IMR-90 (cell line): ENCODE measurements around the gene SOX30. TPM values are rescaled to one million over a fixed set of nuclear protein-coding genes. Genes with fewer than 3 reads are reported as not detected.

Source experiments
- ATAC-seq: fragments of 200-7000 bp; cut with Tn5 transposase; 2 replicates; pipeline ENCODE4 v1.9.1; 2020; ENCODE audit warnings: low read depth, mild to moderate bottlenecking, moderate library complexity
- BruUV-seq: library from RNA; stranded (reverse); fragments of 400-500 nt; replicated peaks from 2 replicates; lab custom pipeline; 2021; lab: Mats Ljungman, UMichigan
- CTCF ChIA-PET: fragments of 300-600 bp; formaldehyde crosslinking; extraction: SDS; loops from one replicate; lab custom pipeline; 2021; ENCODE audit warnings: antibody characterized with exemption; lab: Yijun Ruan, JAX
- POLR2A ChIA-PET: fragments of 300-600 bp; sonication (Branson Sonifier 250); formaldehyde crosslinking; loops from one replicate; lab custom pipeline; 2022; ENCODE audit warnings: antibody characterized with exemption; ENCODE audit not compliant: unreplicated experiment; lab: Charles Lee
- DNase-seq: peaks from one replicate; pipeline ENCODE4 v3.0.0; 2013
- H2AFZ ChIP-seq: replicated peaks from 2 replicates; pipeline ENCODE3; 2013; ENCODE audit warnings: low read length, mild to moderate bottlenecking; ENCODE audit not compliant: poor library complexity
- H2AK5ac ChIP-seq: 2 replicates; pipeline ENCODE4 v1.6.1; 2013; ENCODE audit warnings: low read depth, low read length, inconsistent platforms
- H2AK9ac ChIP-seq: replicated peaks from 2 replicates; pipeline ENCODE3; 2013; ENCODE audit warnings: mild to moderate bottlenecking, low read depth, low read length, moderate library complexity; ENCODE audit not compliant: poor library complexity
- H2BK120ac ChIP-seq: 2 replicates; pipeline ENCODE4 v1.6.1; 2013; ENCODE audit warnings: low read depth, low read length, inconsistent platforms
- H2BK15ac ChIP-seq: 3 replicates; pipeline ENCODE4 v1.6.1; 2013; ENCODE audit warnings: low read depth, low read length, inconsistent platforms
- H2BK20ac ChIP-seq: 2 replicates; pipeline ENCODE4 v1.6.1; 2013; ENCODE audit warnings: low read depth, mild to moderate bottlenecking, inconsistent platforms, low read length, moderate library complexity
- H2BK5ac ChIP-seq: 2 replicates; pipeline ENCODE4 v1.6.1; 2013; ENCODE audit warnings: mild to moderate bottlenecking, low read depth, low read length, inconsistent platforms; ENCODE audit not compliant: poor library complexity, severe bottlenecking
- H3K14ac ChIP-seq: replicated peaks from 2 replicates; pipeline ENCODE4 v1.6.1; 2013; ENCODE audit warnings: low read depth, low read length, inconsistent platforms
- H3K18ac ChIP-seq: 2 replicates; pipeline ENCODE4 v1.6.1; 2013; ENCODE audit warnings: low read depth, low read length, control low read depth
- H3K23ac ChIP-seq: 2 replicates; pipeline ENCODE4 v1.6.1; 2013; ENCODE audit warnings: low read depth, low read length, inconsistent platforms
- H3K27ac ChIP-seq: 2 replicates; pipeline ENCODE4 v1.5.1; 2013; ENCODE audit warnings: mild to moderate bottlenecking, control low read depth, low read length; ENCODE audit not compliant: insufficient read depth
- H3K27me3 ChIP-seq: 2 replicates; pipeline ENCODE4 v1.6.1; 2013; ENCODE audit warnings: low read length; ENCODE audit not compliant: control insufficient read depth, insufficient read depth
- H3K36me3 ChIP-seq: 2 replicates; pipeline ENCODE4 v1.6.1; 2013; ENCODE audit warnings: low read length, mixed read lengths; ENCODE audit not compliant: control insufficient read depth, insufficient read depth
- H3K4ac ChIP-seq: 2 replicates; pipeline ENCODE4 v1.6.1; 2013; ENCODE audit warnings: low read depth, low read length, inconsistent platforms
- H3K4me1 ChIP-seq: 2 replicates; pipeline ENCODE4 v1.6.1; 2013; ENCODE audit warnings: low read length, mixed read lengths; ENCODE audit not compliant: control insufficient read depth, insufficient read depth
- H3K4me2 ChIP-seq: 2 replicates; pipeline ENCODE4 v1.6.1; 2013; ENCODE audit warnings: low read depth, mild to moderate bottlenecking, control low read depth, low read length, moderate library complexity
- H3K4me3 ChIP-seq: 2 replicates; pipeline ENCODE4 v1.5.1; 2013; ENCODE audit warnings: low read depth, mild to moderate bottlenecking, control low read depth, low read length, moderate library complexity; ENCODE audit not compliant: insufficient read depth
- H3K56ac ChIP-seq: 2 replicates; pipeline ENCODE4 v1.6.1; 2013; ENCODE audit warnings: low read length, inconsistent platforms; ENCODE audit not compliant: insufficient read depth; ENCODE audit errors: extremely low read depth
- H3K79me1 ChIP-seq, 2 experiments: 2 replicates each; pipeline ENCODE4 v1.6.1; 2013; ENCODE audit warnings: low read length in 2 of 2, inconsistent platforms in 1 of 2, low read depth in 1 of 2
- H3K9ac ChIP-seq: 2 replicates; pipeline ENCODE4 v1.6.1; 2013; ENCODE audit warnings: low read depth, low read length, control low read depth
- H3K9me1 ChIP-seq: 2 replicates; pipeline ENCODE4 v1.6.1; 2013; ENCODE audit warnings: low read length, inconsistent platforms; ENCODE audit not compliant: insufficient read depth
- H3K9me3 ChIP-seq: 2 replicates; pipeline ENCODE4 v1.6.1; 2013; ENCODE audit warnings: low read length; ENCODE audit not compliant: control insufficient read depth, insufficient read depth
- H4K20me1 ChIP-seq: 2 replicates; pipeline ENCODE4 v1.6.1; 2013; ENCODE audit warnings: low read length, inconsistent platforms; ENCODE audit not compliant: insufficient read depth
- H4K5ac ChIP-seq: 2 replicates; pipeline ENCODE4 v1.6.1; 2013; ENCODE audit warnings: mild to moderate bottlenecking, low read depth, low read length, control low read depth
- H4K8ac ChIP-seq, 2 experiments: 2 replicates each; pipeline ENCODE4 v1.6.1; 2013; ENCODE audit warnings: low read depth in 2 of 2, low read length in 2 of 2, control low read depth in 1 of 2, inconsistent platforms in 1 of 2
- H4K91ac ChIP-seq: 2 replicates; pipeline ENCODE4 v1.6.1; 2013; ENCODE audit warnings: low read depth, low read length, inconsistent platforms; ENCODE audit not compliant: insufficient read depth
- RAD21 ChIP-seq: IDR thresholded peaks from 2 replicates; pipeline ENCODE4 v1.6.1; 2012; ENCODE audit warnings: low read length, improper control_type of control experiment
- SMC3 ChIP-seq: fragments of 150-350 bp; IDR thresholded peaks from 2 replicates; pipeline ENCODE4 v1.6.1; 2016; ENCODE audit warnings: low read depth, mild to moderate bottlenecking, antibody characterized with exemption, low read length, moderate library complexity
- WGBS, 2 experiments: methylation state at CpG; one replicate each; pipeline versions ENCODE4 v1.1.5 to v1.1.7; 2013; ENCODE audit warnings: missing lambda C conversion rate in 2 of 2; ENCODE audit not compliant: insufficient read length in 1 of 2; ENCODE audit errors: extremely low coverage in 2 of 2; 5-methylcytosine and 5-hydroxymethylcytosine counted together
- dilution Hi-C: fragments of 300-500 bp; cut with HindIII; formaldehyde crosslinking; loops from one replicate; pipeline ENCODE4 v1.14.3; 2018; ENCODE audit warnings: low sequenced_read_pairs; ENCODE audit not compliant: unreplicated experiment
- in situ Hi-C: fragments of 300-500 bp; cut with MboI; formaldehyde crosslinking; loops from 3 replicates; pipeline ENCODE4 v1.14.3; 2019; ENCODE audit warnings: low sequenced_read_pairs, inconsistent platforms, mixed read lengths
- intact Hi-C: fragments of 100-400 bp; cut with micrococcal nuclease; formaldehyde crosslinking; loops from 2 replicates; pipeline ENCODE4 v1.10.0; 2022
- polyA plus RNA-seq, 3 experiments: library from polyadenylated mRNA; depleted of rRNA; stranded (reverse); fragments of >200 nt; gene quantifications; 2 replicates each; pipeline ENCODE4 v1.2.3, GENCODE V29; 2012; ENCODE audit warnings: low replicate concordance in 1 of 3
- total RNA-seq: library from RNA; depleted of rRNA; stranded (reverse); fragments of >200 nt; gene quantifications from 2 replicates; pipeline ENCODE4 v1.2.3, GENCODE V29; 2012

SOX30 gene
- total and polyA plus RNA-seq, 2 of the 4 experiments (the other 2 are of a cell fraction) = not detected

GRCh38 chr5:157669701-157670097, 17.5 kb upstream of the SOX30 start:
- dilution Hi-C loops (no loop called here), in situ Hi-C loops (no loop called here), intact Hi-C loops (loop anchor here (5.0 kb wide), 1 partner anchor 92 kb away; the partner anchor contains the start of gene ADAM19)
- H3K4me2 ChIP-seq = no peak overlapping the region
- no peaks in the 10 kb centered on the region for H3K79me1 ChIP-seq
- no TSS peak for BruUV-seq
- H3K9me1 ChIP-seq = no peaks in the 10 kb centered on the region
- no peak overlapping the region for H2AK5ac ChIP-seq
- H3K27ac ChIP-seq = no peak overlapping the region
- H2AFZ ChIP-seq = no peak overlapping the region
- peak overlapping the region; percentile 45 for H2AK9ac ChIP-seq
- POLR2A ChIA-PET = no interaction called here
- peaks cover 12% of the 10 kb centered on the region; the same call in 1 of the 2 replicates for H3K27me3 ChIP-seq
- H3K4me1 ChIP-seq = no peaks in the 10 kb centered on the region; the same call in 1 of the 2 replicates
- no peak overlapping the region for H2BK5ac ChIP-seq
- WGBS, 2 experiments = no CpG with 5 or more reads among the region's 6 CpGs
- H4K20me1 ChIP-seq = no peaks in the 10 kb centered on the region
- H3K23ac ChIP-seq = peak overlapping the region; percentile 53; the same call in 1 of the 2 replicates
- no peak for ATAC-seq
- no peak overlapping the region for H3K9ac ChIP-seq
- H4K8ac ChIP-seq = no peak overlapping the region
- CTCF ChIA-PET = interaction anchor here (1.0 to 1.6 kb wide), 2 partner anchors 15 to 49 kb away, joined by 5 to 6 read pairs; no protein-coding TSS in a partner anchor
- no peak overlapping the region for H4K5ac ChIP-seq
- DNase-seq = no peak
- H2BK120ac ChIP-seq = no peak overlapping the region; the same call in 1 of the 2 replicates
- TF ChIP-seq SMC3 = no peak
- TF ChIP-seq RAD21 = no peak
- H3K18ac ChIP-seq = no peak overlapping the region
- no peak overlapping the region for H3K4me3 ChIP-seq
- H4K91ac ChIP-seq = no peak overlapping the region
- no peak overlapping the region for H3K14ac ChIP-seq
- H2BK15ac ChIP-seq = no peak overlapping the region
- no peak overlapping the region for H2BK20ac ChIP-seq
- no peak overlapping the region for H3K56ac ChIP-seq
- no peaks in the 10 kb centered on the region for H3K36me3 ChIP-seq
- no peak overlapping the region for H3K4ac ChIP-seq
- H3K9me3 ChIP-seq = no peaks in the 10 kb centered on the region
